K562 (cell line): ENCODE results near the gene HSD3B7. TPM values are rescaled to one million over a fixed set of nuclear protein-coding genes. Genes with fewer than 3 reads are reported as not detected.

ENCODE experiments used
- ATF1 ChIP-seq, 2 experiments: fragments of 450-650 bp in 1 of 2; IDR thresholded peaks; 2 replicates each; pipeline ENCODE4 v1.6.1; 2016; ENCODE audit warnings: missing compliant biosample characterization in 1 of 2, missing genetic modification characterization in 1 of 2
- CREM ChIP-seq: IDR thresholded peaks from 2 replicates; pipeline ENCODE4 v1.6.1; 2014; ENCODE audit warnings: antibody characterized with exemption, low read depth
- ELF2 ChIP-seq: fragments of 250-450 bp; sonication (Bioruptor Pico); IDR thresholded peaks from 2 replicates; pipeline ENCODE4 v1.5.0; 2021; ENCODE audit warnings: mild to moderate bottlenecking
- GABPA ChIP-seq: fragments of 200-800 bp; sonication (Bioruptor generic); conservative IDR thresholded peaks from 2 replicates; pipeline ENCODE4 v1.6.1; 2016; ENCODE audit warnings: low read depth, missing genetic modification characterization, missing compliant biosample characterization
- HDAC8 ChIP-seq: fragments of 450-650 bp; IDR thresholded peaks from 2 replicates; pipeline ENCODE4 v1.6.1; 2016; ENCODE audit warnings: mild to moderate bottlenecking, missing genetic modification characterization, moderate library complexity, missing compliant biosample characterization
- MAZ ChIP-seq, 2 experiments: fragments of 450-650 bp in 1 of 2; sonication (generic) in 1 of 2; formaldehyde crosslinking; IDR thresholded peaks in 1 of 2; conservative IDR thresholded peaks in 1 of 2; 2 replicates each; pipeline versions ENCODE4 v1.4.0 to v1.5.0; 2020; ENCODE audit warnings: mild to moderate bottlenecking in 1 of 2, missing genetic modification reagents in 1 of 2
- MEF2A ChIP-seq: IDR thresholded peaks from 2 replicates; pipeline ENCODE4 v1.6.1; 2011; ENCODE audit warnings: low read depth, mild to moderate bottlenecking, low read length, moderate library complexity; ENCODE audit not compliant: control insufficient read depth
- MYNN ChIP-seq, 2 experiments: sonication (generic); formaldehyde crosslinking in 1 of 2; IDR thresholded peaks; 2 replicates each; pipeline versions ENCODE4 v1.5.0 to v1.6.1; 2016 to 2020; ENCODE audit warnings: antibody characterized with exemption in 1 of 2, missing genetic modification reagents in 1 of 2
- NFATC3 ChIP-seq: fragments of 450-650 bp; IDR thresholded peaks from 2 replicates; pipeline ENCODE4 v1.6.1; 2017; ENCODE audit warnings: mild to moderate bottlenecking
- NFXL1 ChIP-seq: fragments of 450-650 bp; formaldehyde crosslinking; IDR thresholded peaks from 2 replicates; pipeline ENCODE4 v1.4.0; 2021; ENCODE audit warnings: mild to moderate bottlenecking
- RBFOX2 ChIP-seq: fragments of 200-400 bp; formaldehyde crosslinking; IDR thresholded peaks from 2 replicates; pipeline ENCODE4 v1.6.1; 2017; ENCODE audit warnings: low read depth, mild to moderate bottlenecking, low read length, moderate library complexity
- SMAD4 ChIP-seq: fragments of 250-450 bp; sonication (Bioruptor Pico); conservative IDR thresholded peaks from 2 replicates; pipeline ENCODE4 v1.8.0; 2021; ENCODE audit warnings: inconsistent platforms, mild to moderate bottlenecking, moderate library complexity
- ZBTB17 ChIP-seq: fragments of 450-650 bp; formaldehyde crosslinking; IDR thresholded peaks from 2 replicates; pipeline ENCODE4 v1.4.0; 2020; ENCODE audit warnings: mild to moderate bottlenecking
- ZBTB7A ChIP-seq: IDR thresholded peaks from 2 replicates; pipeline ENCODE4 v1.6.1; 2011; ENCODE audit warnings: low read depth, mild to moderate bottlenecking, low read length, moderate library complexity, borderline replicate concordance; ENCODE audit not compliant: control insufficient read depth
- ZNF12 ChIP-seq: sonication (generic); formaldehyde crosslinking; IDR thresholded peaks from 2 replicates; pipeline ENCODE4 v1.4.0; 2020; ENCODE audit warnings: mild to moderate bottlenecking, missing genetic modification reagents
- ZNF165 ChIP-seq: fragments of 250-450 bp; sonication (Bioruptor Pico); IDR thresholded peaks from 2 replicates; pipeline ENCODE4 v1.4.0; 2020; ENCODE audit warnings: borderline replicate concordance
- ZNF311 ChIP-seq: fragments of 250-450 bp; sonication (Bioruptor Pico); IDR thresholded peaks from 2 replicates; pipeline ENCODE4 v1.4.0; 2020; ENCODE audit warnings: mild to moderate bottlenecking, moderate library complexity
- polyA plus RNA-seq, 8 experiments: library from polyadenylated mRNA; depleted of rRNA in 4 of 8; stranded (reverse) in 5 of 8; unstranded in 3 of 8; fragments of >200 nt; fragmentation: Nextera tagmentation in 2 of 8; fragmentation: Illumina TruSeq in 1 of 8; extraction: Ambion mirVana in 2 of 8; extraction: Trizol in 1 of 8; gene quantifications; 2 replicates each; pipeline versions ENCODE4 v1.2.1 to v1.2.3, GENCODE V29; 2011 to 2014; ENCODE audit warnings: inconsistent platforms in 1 of 8, missing spikeins in 1 of 8
- total RNA-seq, 7 experiments: library from RNA; depleted of rRNA in 6 of 7; stranded (reverse); fragments of >200 nt in 6 of 7; fragmentation: Illumina TruSeq in 2 of 7; extraction: Trizol in 2 of 7; gene quantifications; 2 replicates each; pipeline versions ENCODE4 v1.2.1 to v1.2.3, GENCODE V29; 2011 to 2021; ENCODE audit warnings: low replicate concordance in 1 of 7
- TF ChIP-seq, protein P1 (sequence below): sonication (generic); formaldehyde crosslinking; IDR thresholded peaks from 2 replicates; pipeline ENCODE4 v1.9.0; 2022; ENCODE audit warnings: mild to moderate bottlenecking, missing genetic modification reagents
- TF ChIP-seq, protein P2 (sequence below): fragments of 250-450 bp; sonication (Bioruptor Pico); IDR thresholded peaks from 2 replicates; pipeline ENCODE4 v1.8.0; 2021; ENCODE audit warnings: borderline replicate concordance, mild to moderate bottlenecking, moderate library complexity; ENCODE audit not compliant: poor library complexity, severe bottlenecking
- TF ChIP-seq, protein P3 (sequence below): fragments of 450-650 bp; formaldehyde crosslinking; IDR thresholded peaks from 2 replicates; pipeline ENCODE4 v1.4.0; 2020; ENCODE audit warnings: mild to moderate bottlenecking, moderate library complexity
- TF ChIP-seq, protein P4 (sequence below), 2 experiments: fragments of 250-450 bp in 1 of 2; fragments of 450-650 bp in 1 of 2; sonication (Bioruptor Pico) in 1 of 2; IDR thresholded peaks; 2 replicates each; pipeline versions ENCODE4 v1.6.1 to v1.8.0; 2016 to 2021; ENCODE audit warnings: mild to moderate bottlenecking in 2 of 2, moderate library complexity in 2 of 2, missing compliant biosample characterization in 1 of 2, missing genetic modification characterization in 1 of 2
- TF ChIP-seq, protein P5 (sequence below), 3 experiments: fragments of 200-800 bp in 1 of 3; sonication (Bioruptor generic) in 1 of 3; sonication (generic) in 1 of 3; formaldehyde crosslinking in 1 of 3; IDR thresholded peaks; 2 replicates each; pipeline versions ENCODE4 v1.6.1 to v1.8.0; 2016 to 2022; ENCODE audit warnings: mild to moderate bottlenecking in 2 of 3, missing compliant biosample characterization in 2 of 3, missing genetic modification characterization in 2 of 3, missing genetic modification reagents in 1 of 3

Gene HSD3B7
- total and polyA plus RNA-seq, 9 of the 15 experiments (the other 6 are each of a cell fraction or from before 2014, with no cell fraction given), result 5.4 to 49.1 (median 23.0) TPM

DNA sequence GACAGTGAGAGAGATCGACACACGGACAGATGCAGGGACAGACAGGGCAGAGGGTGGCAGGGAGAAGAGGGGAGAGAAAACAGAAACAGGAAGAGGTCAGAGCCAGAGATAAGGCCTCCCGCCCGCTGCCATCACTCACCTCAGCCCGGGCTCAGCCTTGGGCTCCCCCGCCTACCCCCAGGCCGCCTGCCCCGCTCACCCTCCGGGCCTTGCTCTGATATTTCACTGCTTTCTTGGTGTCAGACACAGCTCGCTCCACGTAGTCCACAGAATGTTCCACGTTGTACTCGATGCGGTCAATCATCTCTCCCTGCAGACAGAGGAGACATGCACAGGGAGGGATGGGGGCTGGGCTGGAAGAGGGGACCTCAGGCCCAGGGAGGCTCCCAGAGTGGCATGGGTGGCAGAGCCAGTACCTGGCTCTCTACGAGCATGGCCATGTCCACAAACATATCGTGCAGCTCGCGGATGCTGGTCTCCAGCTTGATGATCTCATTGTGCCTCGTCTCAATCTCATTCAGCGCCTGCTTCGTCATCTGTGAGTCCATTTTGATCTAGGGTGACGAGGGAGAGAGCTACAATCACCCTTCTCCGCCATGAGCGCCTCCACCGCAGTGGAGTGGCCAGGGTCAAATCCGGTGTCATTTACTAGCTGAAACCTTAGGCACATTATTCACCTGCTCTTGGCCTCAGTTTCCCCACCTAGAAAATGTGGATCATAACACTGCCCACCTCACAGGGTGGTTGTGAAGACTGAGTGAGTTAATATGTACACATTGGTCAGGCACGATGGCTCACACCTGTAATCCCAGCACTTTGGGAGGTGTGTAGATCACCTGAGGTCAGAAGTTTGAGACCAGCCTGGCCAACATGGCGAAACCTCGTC is 8.2 kb downstream of the HSD3B7 start (continued):
- peak; percentile 59 for TF ChIP-seq SMAD4 (CRISPR knock-in tag)
- TF ChIP-seq, protein P1, sequence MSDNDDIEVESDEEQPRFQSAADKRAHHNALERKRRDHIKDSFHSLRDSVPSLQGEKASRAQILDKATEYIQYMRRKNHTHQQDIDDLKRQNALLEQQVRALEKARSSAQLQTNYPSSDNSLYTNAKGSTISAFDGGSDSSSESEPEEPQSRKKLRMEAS (CRISPR knock-in tag), result peak; percentile 59
- TF ChIP-seq, protein P2, sequence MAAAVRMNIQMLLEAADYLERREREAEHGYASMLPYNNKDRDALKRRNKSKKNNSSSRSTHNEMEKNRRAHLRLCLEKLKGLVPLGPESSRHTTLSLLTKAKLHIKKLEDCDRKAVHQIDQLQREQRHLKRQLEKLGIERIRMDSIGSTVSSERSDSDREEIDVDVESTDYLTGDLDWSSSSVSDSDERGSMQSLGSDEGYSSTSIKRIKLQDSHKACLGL (CRISPR knock-in tag), result no peak
- TF ChIP-seq MAZ (CRISPR knock-in tag; conservative IDR thresholded peaks at IDR 0.05 in 1 of 2, IDR thresholded peaks at IDR 0.05 in 1 of 2), result peak; percentile 31 to 70; a peak in 2 of 4 replicates
- TF ChIP-seq RBFOX2, result peak; percentile 47; the same call in 1 of the 2 replicates
- peak; percentile 72 for TF ChIP-seq CREM
- TF ChIP-seq ZNF311 (CRISPR knock-in tag), result peak; percentile 81
- peak; percentile 65 for TF ChIP-seq ZBTB17 (CRISPR knock-in tag)
- TF ChIP-seq, protein P3, sequence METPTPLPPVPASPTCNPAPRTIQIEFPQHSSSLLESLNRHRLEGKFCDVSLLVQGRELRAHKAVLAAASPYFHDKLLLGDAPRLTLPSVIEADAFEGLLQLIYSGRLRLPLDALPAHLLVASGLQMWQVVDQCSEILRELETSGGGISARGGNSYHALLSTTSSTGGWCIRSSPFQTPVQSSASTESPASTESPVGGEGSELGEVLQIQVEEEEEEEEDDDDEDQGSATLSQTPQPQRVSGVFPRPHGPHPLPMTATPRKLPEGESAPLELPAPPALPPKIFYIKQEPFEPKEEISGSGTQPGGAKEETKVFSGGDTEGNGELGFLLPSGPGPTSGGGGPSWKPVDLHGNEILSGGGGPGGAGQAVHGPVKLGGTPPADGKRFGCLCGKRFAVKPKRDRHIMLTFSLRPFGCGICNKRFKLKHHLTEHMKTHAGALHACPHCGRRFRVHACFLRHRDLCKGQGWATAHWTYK (CRISPR knock-in tag), result peak; percentile 93
- TF ChIP-seq ELF2, result 0 out of 2 replicates have a peak, but pooled peaks have one; percentile 3
- TF ChIP-seq ATF1 (CRISPR knock-in tag; IDR thresholded peaks at IDR 0.05), result no peak
- peak; percentile 43 for TF ChIP-seq ATF1 (tag; IDR thresholded peaks at IDR 0.05)
- TF ChIP-seq MYNN (IDR thresholded peaks at IDR 0.05), result peak; percentile 42; the same call in 1 of the 2 replicates
- TF ChIP-seq MYNN (CRISPR knock-in tag; IDR thresholded peaks at IDR 0.05), result no peak
- TF ChIP-seq ZBTB7A, result peak; percentile 28; the same call in 1 of the 2 replicates
- TF ChIP-seq, protein P4, sequence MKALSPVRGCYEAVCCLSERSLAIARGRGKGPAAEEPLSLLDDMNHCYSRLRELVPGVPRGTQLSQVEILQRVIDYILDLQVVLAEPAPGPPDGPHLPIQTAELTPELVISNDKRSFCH (CRISPR knock-in tag; IDR thresholded peaks at IDR 0.05), result no peak
- TF ChIP-seq, protein P4 (tag; IDR thresholded peaks at IDR 0.05), result peak; percentile 77
- TF ChIP-seq, protein P5, sequence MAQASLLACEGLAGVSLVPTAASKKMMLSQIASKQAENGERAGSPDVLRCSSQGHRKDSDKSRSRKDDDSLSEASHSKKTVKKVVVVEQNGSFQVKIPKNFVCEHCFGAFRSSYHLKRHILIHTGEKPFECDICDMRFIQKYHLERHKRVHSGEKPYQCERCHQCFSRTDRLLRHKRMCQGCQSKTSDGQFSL (CRISPR knock-in tag; IDR thresholded peaks at IDR 0.05), result peak; percentile 4; the same call in 1 of the 2 replicates
- TF ChIP-seq, protein P5 (tag; IDR thresholded peaks at IDR 0.05), result no peak
- no peak for TF ChIP-seq NFATC3
- TF ChIP-seq HDAC8 (tag), result peak; percentile 72; the same call in 1 of the 2 replicates
- 0 out of 2 replicates have a peak, but pooled peaks have one; percentile 22 for TF ChIP-seq NFXL1 (CRISPR knock-in tag)
- no peak for TF ChIP-seq ZNF12 (CRISPR knock-in tag)
- no peak for TF ChIP-seq MEF2A
- 0 out of 2 replicates have a peak, but pooled peaks have one; percentile 10 for TF ChIP-seq ZNF165
- peak; percentile 60 for TF ChIP-seq GABPA (tag)
